Activated naive CD8-positive, alpha-beta T cell treated with anti-CD3 and anti-CD28 coated beads, Interleukin-2, amount 50 U/mL, for 16 hours (primary cell): ENCODE data around the gene RHO.

ENCODE experiments used
- DNase-seq: peaks from one replicate; pipeline ENCODE4 v3.0.0-alpha.2; 2020; ENCODE audit warnings: low read depth, low spot score

RHO gene

GRCh38 chr3:129519896-129520715, 8.3 kb upstream of the RHO start:
- DNase-seq: no peak

DNA sequence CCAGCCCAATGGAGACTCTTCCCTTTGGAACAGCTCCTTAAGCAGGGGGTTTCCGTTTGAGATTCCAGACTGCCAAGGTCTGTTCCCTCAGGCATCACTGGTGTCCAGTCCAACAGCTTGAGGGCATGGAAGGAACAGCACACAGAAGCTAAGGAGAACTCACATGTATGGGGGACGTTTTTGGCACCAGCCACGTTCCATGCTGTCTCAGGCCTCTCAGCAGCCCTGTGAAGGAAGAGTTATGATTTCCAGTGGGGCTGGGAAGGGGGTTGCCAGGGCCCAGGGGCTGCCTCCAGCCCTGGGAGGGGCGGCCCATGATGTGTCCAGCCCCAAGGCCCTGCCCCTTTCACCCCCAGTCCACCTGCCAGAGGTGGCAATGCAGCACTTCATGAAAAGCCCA, 7.5 kb upstream of the RHO start:
- no peak for DNase-seq

DNA sequence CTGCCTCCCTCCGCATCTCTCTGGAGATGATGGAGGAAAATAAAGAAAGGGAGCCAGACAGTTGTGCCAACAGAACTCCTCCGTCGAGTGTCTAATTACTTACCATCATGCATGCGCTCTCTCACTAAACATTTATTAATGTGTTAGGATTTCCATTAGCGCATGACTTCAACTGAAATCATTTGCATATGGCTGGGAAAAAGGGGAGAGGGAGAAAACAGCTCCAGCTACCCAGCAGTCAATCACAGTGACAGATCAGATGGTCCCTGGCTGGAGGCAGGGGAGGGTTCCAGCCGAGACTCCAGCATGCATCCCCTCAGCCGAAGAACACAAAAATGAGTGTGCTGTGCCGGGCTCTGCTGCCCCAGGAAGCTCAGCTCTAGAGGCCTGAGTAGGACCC, 6.8 kb upstream of the RHO start:
- no peak for DNase-seq

- DNase-seq: no peak
Observed at GRCh38 chr3:129522953-129523352, 5.5 kb upstream of the RHO start.

DNA sequence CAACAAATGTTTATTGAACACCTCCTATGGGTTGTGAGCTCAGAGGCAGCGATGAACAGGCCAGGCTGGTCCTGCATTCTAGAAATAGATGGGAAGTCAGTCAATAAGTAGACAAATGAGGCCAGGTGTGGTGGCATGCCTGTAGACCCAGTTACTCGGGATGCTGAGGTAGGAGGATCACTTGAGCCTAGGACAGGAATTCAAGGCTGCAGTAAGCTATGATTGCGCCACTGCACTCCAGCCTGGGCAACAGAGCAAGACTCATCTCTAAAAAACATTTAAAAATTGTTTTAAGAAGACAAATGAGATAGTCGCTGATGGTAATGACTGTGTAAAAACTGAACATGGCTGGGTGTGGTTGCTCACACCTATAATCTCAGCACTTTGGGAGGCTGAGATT, 4.4 kb upstream of the RHO start:
- DNase-seq: no peak

GRCh38 chr3:129525341-129525968, 3.0 kb upstream of the RHO start:
- DNase-seq: no peak

DNA sequence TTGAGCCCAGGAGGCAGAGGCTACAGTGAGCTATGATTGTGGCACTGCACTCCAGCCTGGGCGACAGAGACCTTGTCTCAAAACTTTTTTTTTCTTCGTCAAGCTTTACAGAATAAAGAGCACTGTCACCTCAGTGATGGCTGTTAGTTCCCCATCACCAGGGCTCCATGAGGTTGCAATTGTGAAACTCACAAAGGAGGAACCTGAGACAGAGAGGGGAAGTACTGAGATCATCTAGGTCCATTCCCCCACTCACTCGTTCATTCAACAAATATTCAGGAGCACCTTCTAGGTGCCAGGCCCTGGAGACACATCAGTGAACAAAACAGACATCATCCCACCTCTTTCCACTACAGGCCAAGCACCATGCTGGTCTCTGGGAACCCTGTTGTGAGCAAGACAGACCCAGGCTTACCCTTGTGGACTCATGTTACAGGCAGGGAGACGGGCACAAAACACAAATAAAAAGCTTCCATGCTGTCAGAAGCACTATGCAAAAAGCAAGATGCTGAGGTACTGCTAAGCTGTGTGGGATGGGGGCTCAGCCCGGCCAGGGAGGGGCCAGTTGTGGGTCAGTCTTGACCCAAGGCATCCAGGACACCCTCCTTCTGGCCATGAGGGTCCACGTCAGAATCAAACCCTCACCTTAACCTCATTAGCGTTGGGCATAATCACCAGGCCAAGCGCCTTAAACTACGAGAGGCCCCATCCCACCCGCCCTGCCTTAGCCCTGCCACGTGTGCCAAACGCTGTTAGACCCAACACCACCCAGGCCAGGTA, 2.1 kb upstream of the RHO start:
- no peak for DNase-seq

- no peak for DNase-seq
Observed at GRCh38 chr3:129527262-129527661, 1.2 kb upstream of the RHO start.

GRCh38 chr3:129529436-129530210, 1.2 kb downstream of the RHO start:
- no peak for DNase-seq

DNA sequence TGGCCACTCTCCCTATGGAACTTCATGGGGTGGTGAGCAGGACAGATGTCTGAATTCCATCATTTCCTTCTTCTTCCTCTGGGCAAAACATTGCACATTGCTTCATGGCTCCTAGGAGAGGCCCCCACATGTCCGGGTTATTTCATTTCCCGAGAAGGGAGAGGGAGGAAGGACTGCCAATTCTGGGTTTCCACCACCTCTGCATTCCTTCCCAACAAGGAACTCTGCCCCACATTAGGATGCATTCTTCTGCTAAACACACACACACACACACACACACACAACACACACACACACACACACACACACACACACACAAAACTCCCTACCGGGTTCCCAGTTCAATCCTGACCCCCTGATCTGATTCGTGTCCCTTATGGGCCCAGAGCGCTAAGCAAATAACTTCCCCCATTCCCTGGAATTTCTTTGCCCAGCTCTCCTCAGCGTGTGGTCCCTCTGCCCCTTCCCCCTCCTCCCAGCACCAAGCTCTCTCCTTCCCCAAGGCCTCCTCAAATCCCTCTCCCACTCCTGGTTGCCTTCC, 1.9 kb downstream of the RHO start:
- no peak for DNase-seq

GRCh38 chr3:129530821-129531220, 2.4 kb downstream of the RHO start:
- no peak for DNase-seq

DNA sequence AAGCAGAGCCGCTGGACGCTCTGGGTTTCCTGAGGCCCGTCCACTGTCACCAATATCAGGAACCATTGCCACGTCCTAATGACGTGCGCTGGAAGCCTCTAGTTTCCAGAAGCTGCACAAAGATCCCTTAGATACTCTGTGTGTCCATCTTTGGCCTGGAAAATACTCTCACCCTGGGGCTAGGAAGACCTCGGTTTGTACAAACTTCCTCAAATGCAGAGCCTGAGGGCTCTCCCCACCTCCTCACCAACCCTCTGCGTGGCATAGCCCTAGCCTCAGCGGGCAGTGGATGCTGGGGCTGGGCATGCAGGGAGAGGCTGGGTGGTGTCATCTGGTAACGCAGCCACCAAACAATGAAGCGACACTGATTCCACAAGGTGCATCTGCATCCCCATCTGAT, 3.3 kb downstream of the RHO start:
- no peak for DNase-seq

- DNase-seq: no peak
Observed at GRCh38 chr3:129532261-129532660, 3.8 kb downstream of the RHO start.

GRCh38 chr3:129533406-129533805, 5.0 kb downstream of the RHO start:
- no peak for DNase-seq

DNA sequence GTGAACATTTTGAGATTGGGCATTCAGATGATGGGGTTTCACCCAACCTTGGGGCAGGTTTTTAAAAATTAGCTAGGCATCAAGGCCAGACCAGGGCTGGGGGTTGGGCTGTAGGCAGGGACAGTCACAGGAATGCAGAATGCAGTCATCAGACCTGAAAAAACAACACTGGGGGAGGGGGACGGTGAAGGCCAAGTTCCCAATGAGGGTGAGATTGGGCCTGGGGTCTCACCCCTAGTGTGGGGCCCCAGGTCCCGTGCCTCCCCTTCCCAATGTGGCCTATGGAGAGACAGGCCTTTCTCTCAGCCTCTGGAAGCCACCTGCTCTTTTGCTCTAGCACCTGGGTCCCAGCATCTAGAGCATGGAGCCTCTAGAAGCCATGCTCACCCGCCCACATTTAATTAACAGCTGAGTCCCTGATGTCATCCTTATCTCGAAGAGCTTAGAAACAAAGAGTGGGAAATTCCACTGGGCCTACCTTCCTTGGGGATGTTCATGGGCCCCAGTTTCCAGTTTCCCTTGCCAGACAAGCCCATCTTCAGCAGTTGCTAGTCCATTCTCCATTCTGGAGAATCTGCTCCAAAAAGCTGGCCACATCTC, 6.1 kb downstream of the RHO start:
- no peak for DNase-seq

GRCh38 chr3:129535075-129535474, 6.6 kb downstream of the RHO start:
- DNase-seq: no peak

- DNase-seq: no peak
Observed at GRCh38 chr3:129536374-129536667, 7.9 kb downstream of the RHO start.

- no peak for DNase-seq
Observed at GRCh38 chr3:129536804-129537203, 8.4 kb downstream of the RHO start.

- no peak for DNase-seq
Observed at GRCh38 chr3:129539206-129539605, 10.8 kb downstream of the RHO start.

GRCh38 chr3:129540776-129541516, 12.5 kb downstream of the RHO start:
- no peak for DNase-seq

- DNase-seq: no peak
Observed at GRCh38 chr3:129542747-129543146, 14.3 kb downstream of the RHO start.
